HepG2 (cell line): ENCODE data around the gene ANKRD10. TPM values are rescaled to one million over a fixed set of nuclear protein-coding genes. Genes with fewer than 3 reads are reported as not detected.

Experiments used
- ATAC-seq: fragments of 200-7000 bp; cut with Tn5 transposase; 3 replicates; pipeline ENCODE4 v1.9.1; 2020; ENCODE audit warnings: mild to moderate bottlenecking, moderate library complexity
- BruUV-seq: library from RNA; stranded (reverse); fragments of 400-500 nt; replicated peaks from 2 replicates; lab custom pipeline; 2021; lab: Mats Ljungman, UMichigan
- CTCF ChIA-PET: fragments of 300-600 bp; formaldehyde crosslinking; extraction: SDS; loops from one replicate; lab custom pipeline; 2021; ENCODE audit warnings: low total read pairs, inconsistent platforms, low intra/inter-chr PET ratio; lab: Yijun Ruan, JAX
- POLR2A ChIA-PET: fragments of 350-600 bp; sonication (Branson Sonifier 250); formaldehyde crosslinking; loops from one replicate; lab custom pipeline; 2020; ENCODE audit warnings: antibody characterized with exemption, inconsistent platforms; lab: Yijun Ruan, JAX
- DNase-seq: peaks from one replicate; pipeline ENCODE4 v3.0.0-alpha.2; 2015; ENCODE audit warnings: low spot score
- FAIRE-seq: peaks from 3 replicates; lab custom pipeline; 2011; peaks lifted over from hg19 to GRCh38; lab: Jason Lieb, UNC
- H2AFZ ChIP-seq: one replicate; pipeline ENCODE4 v1.6.1; 2011; ENCODE audit warnings: low read length, inconsistent platforms
- H3K27ac ChIP-seq: fragments of 300-600 bp; 3 replicates; pipeline ENCODE4 v1.8.0; 2011; ENCODE audit warnings: mixed run types, mild to moderate bottlenecking, mixed read lengths, low read length, inconsistent platforms; ENCODE audit not compliant: insufficient read depth; ENCODE audit errors: extremely low read length
- H3K27me3 ChIP-seq, 2 experiments: fragments of 200-600 bp in 1 of 2; 2 replicates in 1 of 2; 3 replicates in 1 of 2; pipeline versions ENCODE4 v1.6.0 to v1.8.0; 2011; ENCODE audit warnings: low read length in 2 of 2, mild to moderate bottlenecking in 2 of 2, moderate library complexity in 2 of 2, inconsistent platforms in 1 of 2; ENCODE audit not compliant: insufficient read depth in 2 of 2, control insufficient read depth in 1 of 2
- H3K36me3 ChIP-seq, 2 experiments: fragments of 200-600 bp in 1 of 2; replicated peaks in 1 of 2; 2 replicates in 1 of 2; 3 replicates in 1 of 2; pipeline versions ENCODE4 v1.5.1 to v1.8.0; 2011; ENCODE audit warnings: low read length in 2 of 2, inconsistent platforms in 1 of 2; ENCODE audit not compliant: insufficient read depth in 2 of 2, control insufficient read depth in 1 of 2
- H3K4me1 ChIP-seq: 2 replicates; pipeline ENCODE4 v1.5.1; 2012; ENCODE audit warnings: low read length, inconsistent platforms; ENCODE audit not compliant: insufficient read depth
- H3K4me2 ChIP-seq: 2 replicates; pipeline ENCODE4 v1.6.0; 2011; ENCODE audit warnings: low read depth, low read length, inconsistent platforms
- H3K4me3 ChIP-seq, 3 experiments: fragments of 200-600 bp in 1 of 3; sonication (generic), shearing (Covaris generic) in 1 of 3; replicated peaks in 1 of 3; 2 replicates each; pipeline ENCODE4 v1.5.1; 2011 to 2016; ENCODE audit warnings: low read length in 3 of 3, inconsistent platforms in 2 of 3, low read depth in 2 of 3, mild to moderate bottlenecking in 2 of 3, control low read depth in 1 of 3, mixed read lengths in 1 of 3; ENCODE audit not compliant: insufficient read depth in 1 of 3
- H3K79me2 ChIP-seq: one replicate; pipeline ENCODE4 v1.6.1; 2011; ENCODE audit warnings: low read length, inconsistent platforms; ENCODE audit not compliant: insufficient read depth
- H3K9ac ChIP-seq: 2 replicates; pipeline ENCODE4 v1.6.0; 2011; ENCODE audit warnings: mild to moderate bottlenecking, low read depth, low read length, inconsistent platforms; ENCODE audit not compliant: insufficient read depth
- H3K9me3 ChIP-seq: 2 replicates; pipeline ENCODE4 v1.5.1; 2012; ENCODE audit warnings: mild to moderate bottlenecking, low read length
- H4K20me1 ChIP-seq: 2 replicates; pipeline ENCODE4 v1.6.0; 2011; ENCODE audit warnings: inconsistent platforms, mild to moderate bottlenecking, low read length, moderate library complexity; ENCODE audit not compliant: insufficient read depth
- BORCS8-MEF2B ChIP-seq: sonication (generic); formaldehyde crosslinking; IDR thresholded peaks from 2 replicates; pipeline ENCODE4 v1.8.0; 2022; ENCODE audit warnings: mild to moderate bottlenecking, missing genetic modification reagents
- FOSL1 ChIP-seq: sonication (generic); formaldehyde crosslinking; IDR thresholded peaks from 2 replicates; pipeline ENCODE4 v1.9.0; 2021; ENCODE audit warnings: missing genetic modification reagents, borderline replicate concordance
- HIVEP1 ChIP-seq: sonication (generic); formaldehyde crosslinking; IDR thresholded peaks from 2 replicates; pipeline ENCODE4 v1.4.0; 2020; ENCODE audit warnings: mild to moderate bottlenecking, missing genetic modification reagents
- JUND ChIP-seq: sonication (generic); formaldehyde crosslinking; IDR thresholded peaks from 2 replicates; pipeline ENCODE4 v1.8.0; 2022; ENCODE audit warnings: mild to moderate bottlenecking, missing genetic modification reagents
- KLF11 ChIP-seq: IDR thresholded peaks from 2 replicates; pipeline ENCODE4 v1.6.1; 2016; ENCODE audit warnings: missing compliant biosample characterization
- NFYC ChIP-seq: IDR thresholded peaks from 2 replicates; pipeline ENCODE4 v1.6.1; 2016; ENCODE audit warnings: missing genetic modification reagents, missing compliant biosample characterization
- NR2C2 ChIP-seq: sonication (generic); formaldehyde crosslinking; IDR thresholded peaks from 2 replicates; pipeline ENCODE4 v1.4.0; 2020; ENCODE audit warnings: missing genetic modification reagents, mild to moderate bottlenecking, moderate library complexity, borderline replicate concordance
- PPARG ChIP-seq: conservative IDR thresholded peaks from 2 replicates; pipeline ENCODE4 v1.6.1; 2016; ENCODE audit warnings: missing biosample characterization, missing genetic modification reagents
- ZFP91 ChIP-seq: sonication (generic); formaldehyde crosslinking; IDR thresholded peaks from 2 replicates; pipeline ENCODE4 v1.9.0; 2022; ENCODE audit warnings: missing genetic modification reagents, mild to moderate bottlenecking, borderline replicate concordance
- ZFYVE20 ChIP-seq: sonication (generic); formaldehyde crosslinking; IDR thresholded peaks from 2 replicates; pipeline ENCODE4 v1.8.0; 2023; ENCODE audit warnings: low read depth, mild to moderate bottlenecking, moderate library complexity, missing genetic modification reagents, borderline replicate concordance
- ZNF235 ChIP-seq: sonication (generic); formaldehyde crosslinking; IDR thresholded peaks from 2 replicates; pipeline ENCODE4 v1.8.1; 2023; ENCODE audit warnings: mild to moderate bottlenecking, missing genetic modification reagents, borderline replicate concordance
- ZNF253 ChIP-seq: sonication (generic); formaldehyde crosslinking; IDR thresholded peaks from 2 replicates; pipeline ENCODE4 v1.8.0; 2022; ENCODE audit warnings: mild to moderate bottlenecking, missing genetic modification reagents, borderline replicate concordance
- ZNF331 ChIP-seq: sonication (generic); formaldehyde crosslinking; IDR thresholded peaks from 2 replicates; pipeline ENCODE4 v1.4.0; 2020; ENCODE audit warnings: missing genetic modification reagents
- ZNF407 ChIP-seq: sonication (generic); formaldehyde crosslinking; IDR thresholded peaks from one replicate; pipeline ENCODE4 v1.5.1; 2020; ENCODE audit warnings: mild to moderate bottlenecking, missing genetic modification reagents; ENCODE audit errors: not compliant biosample characterization
- ZNF570 ChIP-seq: sonication (generic); formaldehyde crosslinking; IDR thresholded peaks from 2 replicates; pipeline ENCODE4 v1.4.0; 2020; ENCODE audit warnings: mild to moderate bottlenecking, missing genetic modification reagents, borderline replicate concordance
- ZNF652 ChIP-seq: IDR thresholded peaks from 2 replicates; pipeline ENCODE4 v1.6.1; 2016; ENCODE audit warnings: low read depth, borderline replicate concordance
- WGBS: methylation state at CpG from one replicate; pipeline ENCODE4 v1.1.6; 2017; ENCODE audit warnings: low lambda C conversion rate; 5-methylcytosine and 5-hydroxymethylcytosine counted together
- in situ Hi-C: cut with HindIII; loops from 2 replicates; pipeline ENCODE4 v1.10.0; 2017; ENCODE audit warnings: low pct_unique_long_range_greater_than_20kb; ENCODE audit not compliant: extremely low pct_ligation_motif_present
- intact Hi-C: fragments of 100-400 bp; cut with micrococcal nuclease; formaldehyde crosslinking; loops from one replicate; pipeline ENCODE4 v1.10.0; 2022; ENCODE audit not compliant: unreplicated experiment
- polyA plus RNA-seq, 8 experiments: library from polyadenylated mRNA; depleted of rRNA in 3 of 8; stranded (reverse) in 7 of 8; unstranded in 1 of 8; fragments of >200 nt; fragmentation: Illumina TruSeq in 4 of 8; extraction: Trizol in 4 of 8; gene quantifications; 2 replicates each; pipeline versions ENCODE4 v1.2.1 to v1.2.3, GENCODE V29; 2011 to 2016; ENCODE audit warnings: low read depth in 4 of 8, missing spikeins in 1 of 8, mixed read lengths in 1 of 8; ENCODE audit not compliant: insufficient read depth in 1 of 8
- total RNA-seq, 5 experiments: library from RNA; depleted of rRNA; stranded (reverse); fragments of >200 nt; fragmentation: Illumina TruSeq; extraction: Trizol; gene quantifications; 2 replicates each; pipeline ENCODE4 v1.2.3, GENCODE V29; 2016; ENCODE audit warnings: low read depth in 1 of 5

ANKRD10 gene
- total and polyA plus RNA-seq, 2 of the 13 experiments (the other 11 are each of a cell fraction or from before 2014, with no cell fraction given), result 108 to 115 TPM

GRCh38 chr13:110854866-110855265, 60.0 kb downstream of the ANKRD10 start:
- intact Hi-C loops, result no loop called here
- FAIRE-seq, result no peak
- Histone ChIP-seq H3K9me3 (no peaks in the 10 kb centered on the region; the same call in 1 of the 2 replicates), H3K79me2 (no peaks in the 10 kb centered on the region), H3K27me3 (peaks cover 0 to 22% of the 10 kb centered on the region in 2 experiments; a peak in 3 of 5 replicates), H3K4me2 (no peak overlapping the region), H3K9ac (no peak overlapping the region), H3K4me1 (no peaks in the 10 kb centered on the region), H2AFZ (no peak overlapping the region), H3K4me3 (no peak overlapping the region), H4K20me1 (no peaks in the 10 kb centered on the region), H3K27ac (no peak overlapping the region), H3K36me3 (no peaks in the 10 kb centered on the region)
- 80% methylated on average over 2 of the region's 7 CpGs for WGBS
- ATAC-seq, result no peak
- DNase-seq, result no peak
- BruUV-seq, result no TSS peak
- CTCF ChIA-PET, result no interaction called here
- in situ Hi-C loops, result no loop called here
- POLR2A ChIA-PET, result no interaction called here
- TF ChIP-seq BORCS8-MEF2B (CRISPR knock-in tag) (no peak), ZFYVE20 (no peak), NFYC (CRISPR knock-in tag) (no peak), ZNF253 (CRISPR knock-in tag) (no peak), ZNF570 (CRISPR knock-in tag) (no peak), HIVEP1 (CRISPR knock-in tag) (no peak), NR2C2 (CRISPR knock-in tag) (no peak), JUND (CRISPR knock-in tag) (no peak), FOSL1 (CRISPR knock-in tag) (no peak), PPARG (no peak), KLF11 (CRISPR knock-in tag) (no peak), ZNF331 (no peak), ZNF407 (CRISPR knock-in tag) (no peak), ZNF235 (CRISPR knock-in tag) (no peak), ZNF652 (CRISPR knock-in tag) (no peak), ZFP91 (no peak)
